Psoas muscle (tissue), 8 donors: ENCODE data around the gene TBC1D1. TPM values are rescaled to one million over a fixed set of nuclear protein-coding genes. Genes with fewer than 3 reads are reported as not detected.

Experiments used
- ATAC-seq, 4 donors: fragments of 200-7000 bp; cut with Tn5 transposase; one replicate each; pipeline ENCODE4 v1.9.1; 2020; ENCODE audit warnings: moderate library complexity in 3 of 4, mild to moderate bottlenecking in 2 of 4
- DNase-seq, 2 donors: peaks; one replicate each; pipeline ENCODE4 v3.0.0-alpha.2; 2020
- H3K27ac ChIP-seq: fragments of 200-600 bp; one replicate; pipeline ENCODE4 v1.8.0; 2022
- H3K27me3 ChIP-seq, 3 donors: fragments of 200-600 bp in 1 of 3; one replicate each; pipeline versions ENCODE4 v1.6.1 to v1.8.0; 2013 to 2022; ENCODE audit warnings: low read length in 2 of 3, mild to moderate bottlenecking in 2 of 3, moderate library complexity in 1 of 3; ENCODE audit not compliant: insufficient read depth in 3 of 3
- H3K36me3 ChIP-seq, 2 donors: fragments of 200-600 bp in 1 of 2; one replicate each; pipeline versions ENCODE4 v1.6.1 to v1.8.0; 2013 to 2022; ENCODE audit warnings: low read depth in 1 of 2, mild to moderate bottlenecking in 1 of 2, moderate library complexity in 1 of 2; ENCODE audit not compliant: insufficient read depth in 1 of 2
- H3K4me1 ChIP-seq: fragments of 200-600 bp; one replicate; pipeline ENCODE4 v1.8.0; 2022
- H3K4me3 ChIP-seq: fragments of 200-600 bp; one replicate; pipeline ENCODE4 v1.8.0; 2022; ENCODE audit warnings: mild to moderate bottlenecking
- H3K9me3 ChIP-seq: fragments of 200-600 bp; one replicate; pipeline ENCODE4 v1.8.0; 2022
- WGBS, 3 donors: extraction: QIAGEN DNeasy Blood & Tissue Kit; methylation state at CpG; one replicate each; pipeline versions ENCODE4 v1.1.6 to v1.1.7; 2013; 5-methylcytosine and 5-hydroxymethylcytosine counted together
- intact Hi-C, 2 donors: fragments of 100-400 bp; cut with DNase I; formaldehyde crosslinking; loops; one replicate each; pipeline versions ENCODE4 v1.11.0 to v1.14.2; 2022
- polyA plus RNA-seq, 3 donors: library from polyadenylated mRNA; stranded (reverse); fragments of 200-250 nt; gene quantifications; one replicate each; pipeline ENCODE4 v1.2.3, GENCODE V29; 2013
- total RNA-seq, 4 donors: library from RNA; stranded (reverse); fragmentation: NEBNext Ultra II Directional in 2 of 4; extraction: Animal tissue kit (Norgen Biotek cat#: 25700) in 2 of 4; gene quantifications; one replicate each; pipeline versions ENCODE4 v1.2.1 to v1.2.4, GENCODE V29; 2021 to 2023
- TF ChIP-seq, protein P1 (sequence below): fragments of 200-600 bp; IDR thresholded peaks from one replicate; pipeline ENCODE4 v1.8.0; 2022; ENCODE audit warnings: antibody characterized with exemption
- donor health status: healthy with polysubstance abuse.
- donor health status: DM: no; HTN: no; CAD: no; lungs with moderate emphysema.
- donor health status: Bipolar disorder and iron deficiency.
- donor health status: healthy.
- donor health status: DM: yes; HTN: yes; CAD: no.
- donor health status: DM: no; HTN: no; CAD: no.
- donor health status: DM: no; HTN: no; CAD: no.
- donor health status: DM: yes; HTN: yes; CAD: no.

TBC1D1 gene
- total and polyA plus RNA-seq, 7 donors: 18.1 to 130 (median 42.5) TPM

DNA sequence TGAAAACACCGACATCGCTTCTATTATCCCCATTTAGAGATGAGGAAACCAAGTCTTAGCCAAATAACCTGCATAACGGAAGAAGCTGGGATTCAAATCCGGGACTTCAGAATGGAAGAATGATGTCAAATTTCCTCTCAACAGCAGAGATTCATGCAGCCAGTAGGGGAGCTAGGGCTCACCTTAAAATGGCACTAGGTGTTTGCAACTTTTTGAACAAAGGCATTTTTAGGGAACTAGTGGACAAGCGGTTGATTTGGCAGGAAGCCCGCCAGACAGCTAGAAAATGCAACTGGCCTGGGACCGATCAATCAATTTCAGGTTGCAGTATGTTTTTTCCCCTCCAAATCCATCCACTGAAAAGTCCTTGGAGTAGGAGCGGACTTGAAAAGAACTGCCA, 293.5 kb downstream of the TBC1D1 start:
- 88% methylated on average over 8 of the region's 8 CpGs for WGBS, 3 donors
- intact Hi-C loops: loop anchor here in 1 of 2 donors (10.0 kb wide), 1 partner anchor 390 kb away; no protein-coding TSS in a partner anchor

DNA sequence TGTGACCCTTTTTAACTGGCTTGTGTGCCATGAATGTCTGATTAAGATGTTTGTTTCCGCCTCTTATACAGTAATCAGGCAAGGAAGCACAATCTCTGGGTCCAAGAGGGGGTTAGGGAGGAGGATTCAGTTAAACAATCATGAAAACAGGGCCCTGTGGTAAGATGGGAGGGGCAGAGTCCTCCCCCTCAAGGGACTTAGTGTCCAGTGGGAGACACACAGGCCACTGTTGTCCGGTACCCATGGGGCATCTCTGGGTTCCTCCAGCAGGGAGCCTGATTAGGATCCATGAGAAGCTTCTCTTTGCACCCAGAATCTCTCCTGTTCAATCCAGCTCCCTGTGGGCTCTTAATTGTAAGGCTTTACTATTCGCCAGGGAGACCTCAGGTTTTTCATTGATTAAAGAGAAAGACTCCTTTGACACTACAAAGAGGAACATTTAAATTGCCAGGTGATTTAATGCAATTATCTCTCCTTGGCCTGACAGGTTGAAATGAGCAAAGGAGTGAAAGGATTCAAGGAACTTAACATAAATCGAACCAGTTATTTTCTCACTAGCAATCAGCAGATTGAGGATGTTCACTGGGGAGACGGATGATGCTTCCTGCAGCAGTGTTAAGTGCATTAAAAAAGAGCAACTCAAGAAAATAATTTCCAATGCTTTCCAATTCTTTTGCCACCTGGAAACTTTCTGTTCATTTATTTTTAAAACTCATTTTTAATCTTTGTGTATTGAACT, 294.7 kb downstream of the TBC1D1 start:
- DNase-seq (no peak), ATAC-seq (no peak)
- Histone ChIP-seq H3K27me3 (no peaks in the 10 kb centered on the region), H3K4me3 (no peak overlapping the region), H3K36me3 (no peaks in the 10 kb centered on the region), H3K27ac (no peak overlapping the region), H3K9me3 (no peaks in the 10 kb centered on the region), H3K4me1 (peaks cover 7% of the 10 kb centered on the region)
- intact Hi-C loops: loop anchor here in 1 of 2 donors (5.0 to 10.0 kb wide), 2 partner anchors 132 to 389 kb away; no protein-coding TSS in a partner anchor
- TF ChIP-seq, protein P1, sequence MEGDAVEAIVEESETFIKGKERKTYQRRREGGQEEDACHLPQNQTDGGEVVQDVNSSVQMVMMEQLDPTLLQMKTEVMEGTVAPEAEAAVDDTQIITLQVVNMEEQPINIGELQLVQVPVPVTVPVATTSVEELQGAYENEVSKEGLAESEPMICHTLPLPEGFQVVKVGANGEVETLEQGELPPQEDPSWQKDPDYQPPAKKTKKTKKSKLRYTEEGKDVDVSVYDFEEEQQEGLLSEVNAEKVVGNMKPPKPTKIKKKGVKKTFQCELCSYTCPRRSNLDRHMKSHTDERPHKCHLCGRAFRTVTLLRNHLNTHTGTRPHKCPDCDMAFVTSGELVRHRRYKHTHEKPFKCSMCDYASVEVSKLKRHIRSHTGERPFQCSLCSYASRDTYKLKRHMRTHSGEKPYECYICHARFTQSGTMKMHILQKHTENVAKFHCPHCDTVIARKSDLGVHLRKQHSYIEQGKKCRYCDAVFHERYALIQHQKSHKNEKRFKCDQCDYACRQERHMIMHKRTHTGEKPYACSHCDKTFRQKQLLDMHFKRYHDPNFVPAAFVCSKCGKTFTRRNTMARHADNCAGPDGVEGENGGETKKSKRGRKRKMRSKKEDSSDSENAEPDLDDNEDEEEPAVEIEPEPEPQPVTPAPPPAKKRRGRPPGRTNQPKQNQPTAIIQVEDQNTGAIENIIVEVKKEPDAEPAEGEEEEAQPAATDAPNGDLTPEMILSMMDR: no peak
- WGBS, 3 donors: 69 to 92% (median 73%) methylated on average over 5 of the region's 5 CpGs

More for the DNA sequence above, 293.5 kb downstream of the TBC1D1 start:
- TF ChIP-seq, protein P1: no peak
- Histone ChIP-seq H3K27ac (no peak overlapping the region), H3K36me3 (no peaks in the 10 kb centered on the region), H3K4me1 (peaks cover 5% of the 10 kb centered on the region), H3K9me3 (no peaks in the 10 kb centered on the region), H3K27me3 (no peaks in the 10 kb centered on the region), H3K4me3 (no peak overlapping the region)
- DNase-seq (no peak), ATAC-seq (no peak)

DNA sequence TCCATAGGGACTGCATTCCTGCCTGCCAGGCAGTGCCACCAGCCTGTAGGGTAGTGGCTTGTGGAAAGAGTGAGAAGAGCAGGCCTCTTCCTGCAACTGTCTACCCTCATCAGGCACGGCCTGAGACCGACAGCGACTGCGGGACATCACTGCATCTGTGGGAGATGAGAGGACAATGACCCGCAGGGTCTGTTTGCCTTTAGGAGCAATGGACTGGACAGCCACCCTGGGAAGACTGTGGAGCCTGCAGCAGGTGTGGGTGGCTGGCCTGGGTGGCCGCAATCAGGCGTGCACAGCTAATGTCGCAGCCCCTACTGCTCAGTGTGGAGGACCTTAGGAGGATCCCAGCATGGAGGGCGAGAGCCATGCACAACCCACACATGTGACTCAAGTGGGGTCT, 297.3 kb downstream of the TBC1D1 start:
- no peak for ATAC-seq
- intact Hi-C loops: loop anchor here in 1 of 2 donors (5.0 to 10.0 kb wide), 2 partner anchors 129 to 387 kb away; no protein-coding TSS in a partner anchor

DNA sequence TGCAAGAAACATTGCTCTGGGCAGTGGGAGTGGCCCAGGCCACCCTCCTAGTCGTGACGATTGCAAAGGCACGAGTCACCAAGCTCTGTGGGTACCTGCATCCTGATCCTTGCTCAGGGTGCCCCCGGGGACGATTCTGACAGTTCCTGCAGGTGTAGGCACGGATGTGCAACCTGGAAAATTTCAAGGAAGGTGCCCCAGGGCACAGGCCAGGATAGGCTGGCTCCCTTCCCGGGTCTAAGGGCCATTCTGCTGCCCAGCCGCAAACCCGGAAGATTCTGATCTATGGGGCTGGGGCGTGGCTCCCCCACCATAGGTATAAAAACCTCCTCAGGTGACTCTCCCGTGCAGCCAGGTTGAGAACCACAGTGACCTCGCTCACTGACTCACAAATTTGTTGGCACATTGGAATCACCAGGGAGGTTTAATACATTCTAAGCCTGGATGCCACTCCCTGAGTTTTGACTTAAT, 297.8 kb downstream of the TBC1D1 start:
- Histone ChIP-seq H3K9me3 (no peaks in the 10 kb centered on the region), H3K27me3 (no peaks in the 10 kb centered on the region), H3K36me3 (no peaks in the 10 kb centered on the region), H3K4me3 (no peak overlapping the region), H3K27ac (no peak overlapping the region), H3K4me1 (peaks cover 16% of the 10 kb centered on the region)
- intact Hi-C loops: loop anchor here in 1 of 2 donors (5.0 to 10.0 kb wide), 2 partner anchors 129 to 386 kb away; no protein-coding TSS in a partner anchor
- WGBS, 3 donors: 80 to 86% (median 84%) methylated on average over 12 of the region's 12 CpGs
- TF ChIP-seq, protein P1: no peak
- ATAC-seq (no peak), DNase-seq (no peak)

More for the DNA sequence above, 297.3 kb downstream of the TBC1D1 start:
- H3K4me3 ChIP-seq: no peak overlapping the region
- no peaks in the 10 kb centered on the region for H3K36me3 ChIP-seq
- no peak for DNase-seq
- no peaks in the 10 kb centered on the region for H3K27me3 ChIP-seq
- no peak overlapping the region for H3K27ac ChIP-seq
- H3K4me1 ChIP-seq: peaks cover 16% of the 10 kb centered on the region
- TF ChIP-seq, protein P1: no peak
- H3K9me3 ChIP-seq: no peaks in the 10 kb centered on the region
- whole genome bisulfite sequencing, 3 donors: 87 to 96% (median 88%) methylated on average over 9 of the region's 9 CpGs

Other genes with a start within 250 kb of the TBC1D1 start
- gene RELL1, start 204.7 kb upstream of the TBC1D1 start, total RNA-seq: 10 to 100 TPM; 21.0 to 35.7 (median 25.1) TPM
- gene RELL1, start 204.7 kb upstream of the TBC1D1 start, polyA plus RNA-seq: 1 to 10 TPM; 2.3 to 3.4 (median 2.9) TPM
- gene PGM2, start 64.4 kb upstream of the TBC1D1 start, total RNA-seq: 1 to 10 TPM; 2.5 to 4.7 (median 4.0) TPM
- gene PGM2, start 64.4 kb upstream of the TBC1D1 start, polyA plus RNA-seq: 1 to 10 TPM; 1.1 to 1.8 (median 1.4) TPM
- gene PTTG2, start 69.3 kb downstream of the TBC1D1 start, total RNA-seq: 1 to 10 TPM in 1 of 4 donors, not detected in 3; 1.2 TPM
- gene PTTG2, start 69.3 kb downstream of the TBC1D1 start, polyA plus RNA-seq: 1 to 10 TPM in 1 of 3 donors, under 1 TPM in 2; 0.10 to 3.9 (median 0.18) TPM